Measurements from ENCODE around the gene WWC2. TPM values are rescaled to one million over a fixed set of nuclear protein-coding genes. Genes with fewer than 3 reads are reported as not detected.

The WWC2 gene
- polyA plus RNA-seq, 2 of the 4 experiments (the other 2 are of a cell fraction): 14.9 to 26.9 TPM

GRCh38 chr4:183205709-183206108 lies 106.7 kb downstream of the WWC2 start:
- DNase-seq (ENCODE audit: low read depth in 1 of 2, low spot score in 1 of 2) (no peak), ATAC-seq (no peak), FAIRE-seq (no peak)
- peaks cover 2% of the 10 kb centered on the region; the same call in 1 of the 3 replicates for H3K4me1 ChIP-seq
- no peak overlapping the region for H3K4me3 ChIP-seq
- H3K27ac ChIP-seq: no peak overlapping the region
- ChIA-PET CTCF (interaction anchor here (0.8 to 1.2 kb wide), 2 partner anchors 15 to 288 kb away, joined by 3 read pairs; no protein-coding TSS in a partner anchor), POLR2A (no interaction called here)
- H3K4me2 ChIP-seq: no peak overlapping the region
- 98% methylated on average over 4 of the region's 4 CpGs for WGBS (ENCODE audit: missing lambda C conversion rate)
- TF ChIP-seq CBX2 (IDR thresholded peaks at IDR 0.05; ENCODE audit: borderline replicate concordance, low read depth) (no peak), RNF2 (IDR thresholded peaks at IDR 0.05; ENCODE audit: borderline replicate concordance, low read depth) (no peak), JUN (IDR thresholded peaks at IDR 0.05) (no peak), ELK1 (IDR thresholded peaks at IDR 0.05; ENCODE audit: low read depth, low read length) (no peak), RARB (CRISPR knock-in tag; IDR thresholded peaks at IDR 0.05) (no peak), ZSCAN20 (CRISPR knock-in tag; IDR thresholded peaks at IDR 0.05) (no peak), MAX (IDR thresholded peaks at IDR 0.05) (no peak), SMC3 (IDR thresholded peaks at IDR 0.05) (no peak), KDM1A (IDR thresholded peaks at IDR 0.05; ENCODE audit: low read depth) (no peak), HOXA7 (CRISPR knock-in tag; IDR thresholded peaks at IDR 0.05) (no peak)
- no peaks in the 10 kb centered on the region for H3K9me3 ChIP-seq

- TF ChIP-seq HDAC2 (IDR thresholded peaks at IDR 0.05): no peak
- TF ChIP-seq CEBPB (IDR thresholded peaks at IDR 0.05): no peak
- TF ChIP-seq MYC (IDR thresholded peaks at IDR 0.05; ENCODE audit: borderline replicate concordance, low read length): no peak
- no peak for TF ChIP-seq RNF2 (IDR thresholded peaks at IDR 0.05; ENCODE audit: borderline replicate concordance, low read depth)
- TF ChIP-seq SREBF2 (IDR thresholded peaks at IDR 0.05): no peak
- no peak for ATAC-seq
- Histone ChIP-seq H3K27ac (no peak overlapping the region), H3K4me3 (no peak overlapping the region), H3K4me1 (no peaks in the 10 kb centered on the region), H3K9me3 (no peaks in the 10 kb centered on the region), H3K4me2 (no peak overlapping the region)
- no peak for DNase-seq (ENCODE audit: low read depth in 1 of 2, low spot score in 1 of 2)
- CTCF ChIA-PET: interaction anchor here (0.6 kb wide), 1 partner anchor 717 kb away, joined by 3 read pairs; no protein-coding TSS in a partner anchor
- no peak for FAIRE-seq
- POLR2A ChIA-PET: no interaction called here
- WGBS (ENCODE audit: missing lambda C conversion rate): 96% methylated on average over 8 of the region's 8 CpGs
Observed at GRCh38 chr4:183211533-183211932, 112.5 kb downstream of the WWC2 start.

- ChIA-PET POLR2A (no interaction called here), CTCF (no interaction called here)
- Histone ChIP-seq H3K4me1 (peaks cover 1% of the 10 kb centered on the region; the same call in 2 of the 3 replicates), H3K4me2 (no peak overlapping the region), H3K9me3 (no peaks in the 10 kb centered on the region), H3K27ac (no peak overlapping the region), H3K4me3 (no peak overlapping the region)
- DNase-seq (ENCODE audit: low read depth in 1 of 2, low spot score in 1 of 2) (no peak), FAIRE-seq (no peak), ATAC-seq (no peak)
- 71% methylated on average over 2 of the region's 2 CpGs for WGBS (ENCODE audit: missing lambda C conversion rate)
- no peak for TF ChIP-seq ZFP36 (IDR thresholded peaks at IDR 0.05; ENCODE audit: borderline replicate concordance, partially characterized antibody)
- TF ChIP-seq EP300 (IDR thresholded peaks at IDR 0.05): no peak
- no peak for TF ChIP-seq MAFK (IDR thresholded peaks at IDR 0.05; ENCODE audit: partially characterized antibody)
- no peak for TF ChIP-seq CBX2 (IDR thresholded peaks at IDR 0.05; ENCODE audit: borderline replicate concordance, low read depth)
- no peak for TF ChIP-seq ESRRA (IDR thresholded peaks at IDR 0.05; ENCODE audit: borderline replicate concordance, low read length)
- no peak for TF ChIP-seq ZSCAN20 (CRISPR knock-in tag; IDR thresholded peaks at IDR 0.05)
- TF ChIP-seq NFE2L2 (conservative IDR thresholded peaks at IDR 0.05; ENCODE audit: low read length): no peak
- no peak for TF ChIP-seq EHMT2 (IDR thresholded peaks at IDR 0.05; ENCODE audit: low read depth)
- no peak for TF ChIP-seq ELK1 (IDR thresholded peaks at IDR 0.05; ENCODE audit: low read depth, low read length)
- TF ChIP-seq CHD4 (IDR thresholded peaks at IDR 0.05; ENCODE audit: borderline replicate concordance): no peak
- no peak for TF ChIP-seq HMGXB4 (CRISPR knock-in tag; IDR thresholded peaks at IDR 0.05; ENCODE audit: borderline replicate concordance)
- TF ChIP-seq JUNB (IDR thresholded peaks at IDR 0.05): no peak
- TF ChIP-seq CTCF (IDR thresholded peaks at IDR 0.05): no peak
- no peak for TF ChIP-seq FOSL2 (IDR thresholded peaks at IDR 0.05)
- TF ChIP-seq FOSL2 (CRISPR knock-in tag; IDR thresholded peaks at IDR 0.05): no peak
- TF ChIP-seq MYC (IDR thresholded peaks at IDR 0.05; ENCODE audit: borderline replicate concordance, low read length): no peak
- no peak for TF ChIP-seq RAD21 (conservative IDR thresholded peaks at IDR 0.05 in 1 of 2, IDR thresholded peaks at IDR 0.05 in 1 of 2)
- no peak for TF ChIP-seq PHF8 (IDR thresholded peaks at IDR 0.05; ENCODE audit: borderline replicate concordance, low read depth)
- TF ChIP-seq EHF (CRISPR knock-in tag; IDR thresholded peaks at IDR 0.05): no peak
Observed at GRCh38 chr4:183213996-183214395, 114.9 kb downstream of the WWC2 start.

Measured in A549 (cell line).